K562 (cell line): Measurements from ENCODE around the gene CHERP. TPM values are rescaled to one million over a fixed set of nuclear protein-coding genes. Genes with fewer than 3 reads are reported as not detected.

ENCODE experiments used
- ATAC-seq: fragments of 200-7000 bp; cut with Tn5 transposase; 3 replicates; pipeline ENCODE4 v1.9.1; 2020; ENCODE audit warnings: moderate library complexity
- BruUV-seq: library from RNA; stranded (reverse); fragments of 400-500 nt; replicated peaks from 2 replicates; lab custom pipeline; 2021; lab: Mats Ljungman, UMichigan
- CTCF ChIA-PET: fragments of 300-600 bp; formaldehyde crosslinking; extraction: SDS; loops from one replicate; lab custom pipeline; 2021; ENCODE audit warnings: low intra/inter-chr PET ratio; lab: Yijun Ruan, JAX
- POLR2A ChIA-PET: fragments of 300-600, 350-650 bp; sonication (Branson Sonifier 250); formaldehyde crosslinking; extraction: SDS; loops from one replicate; lab custom pipeline; 2021; ENCODE audit warnings: antibody characterized with exemption, inconsistent platforms; lab: Yijun Ruan, JAX
- DNase-seq, 4 experiments: peaks; one replicate each; pipeline versions ENCODE4 v3.0.0 to v3.0.0-alpha.2; 2011 to 2018; ENCODE audit warnings: low spot score in 3 of 4, mixed read lengths in 3 of 4; ENCODE audit errors: extremely low read depth in 1 of 4
- FAIRE-seq: peaks from 2 replicates; lab custom pipeline; 2011; peaks lifted over from hg19 to GRCh38; lab: Jason Lieb, UNC
- H2AFZ ChIP-seq: 2 replicates; pipeline ENCODE4 v1.6.0; 2011; ENCODE audit warnings: low read depth, low read length, control low read depth, inconsistent platforms
- H3K27ac ChIP-seq: fragments of 200-600 bp; 3 replicates; pipeline ENCODE4 v1.8.0; 2011; ENCODE audit warnings: low read depth, mild to moderate bottlenecking, control low read depth, inconsistent platforms, low read length, moderate library complexity, mixed read lengths; ENCODE audit errors: extremely low read depth
- H3K27me3 ChIP-seq, 2 experiments: fragments of 300-600 bp in 1 of 2; 2 replicates in 1 of 2; 3 replicates in 1 of 2; pipeline versions ENCODE4 v1.6.0 to v1.8.0; 2011; ENCODE audit warnings: inconsistent platforms in 2 of 2, low read length in 2 of 2, mild to moderate bottlenecking in 1 of 2, mixed read lengths in 1 of 2, moderate library complexity in 1 of 2; ENCODE audit not compliant: control insufficient read depth in 2 of 2, insufficient read depth in 2 of 2
- H3K36me3 ChIP-seq: fragments of 300-600 bp; 3 replicates; pipeline ENCODE4 v1.8.0; 2011; ENCODE audit warnings: mild to moderate bottlenecking, low read length, inconsistent platforms; ENCODE audit not compliant: control insufficient read depth, insufficient read depth
- H3K4me1 ChIP-seq, 2 experiments: fragments of 200-600 bp in 1 of 2; replicated peaks in 1 of 2; 2 replicates in 1 of 2; 3 replicates in 1 of 2; pipeline versions ENCODE4 v1.5.1 to v1.8.0; 2011; ENCODE audit warnings: inconsistent platforms in 2 of 2, low read length in 2 of 2, mild to moderate bottlenecking in 1 of 2, mixed read lengths in 1 of 2, moderate library complexity in 1 of 2; ENCODE audit not compliant: control insufficient read depth in 2 of 2, insufficient read depth in 2 of 2
- H3K4me2 ChIP-seq: 2 replicates; pipeline ENCODE4 v1.6.1; 2011; ENCODE audit warnings: low read length, control low read depth, inconsistent platforms, mixed read lengths; ENCODE audit not compliant: insufficient read depth
- H3K4me3 ChIP-seq: fragments of 200-600 bp; sonication (generic), shearing (Covaris generic); 2 replicates; pipeline ENCODE4 v1.5.1; 2016; ENCODE audit warnings: control low read depth, inconsistent platforms
- H3K79me2 ChIP-seq: fragments of 200-600 bp; 3 replicates; pipeline ENCODE4 v1.8.0; 2011; ENCODE audit warnings: low read length, inconsistent platforms; ENCODE audit not compliant: control insufficient read depth, insufficient read depth
- H3K9ac ChIP-seq, 2 experiments: 2 replicates each; pipeline versions ENCODE4 v1.6.0 to v1.6.1; 2011; ENCODE audit warnings: low read depth in 2 of 2, low read length in 2 of 2, control low read depth in 1 of 2, inconsistent platforms in 1 of 2, mild to moderate bottlenecking in 1 of 2, mixed read lengths in 1 of 2; ENCODE audit not compliant: insufficient read depth in 1 of 2
- H3K9me1 ChIP-seq: one replicate; pipeline ENCODE4 v1.6.0; 2011; ENCODE audit warnings: inconsistent platforms, mild to moderate bottlenecking, low read length, moderate library complexity; ENCODE audit not compliant: control insufficient read depth, insufficient read depth
- H3K9me3 ChIP-seq: replicated peaks from 2 replicates; pipeline ENCODE4 v1.5.1; 2011; ENCODE audit warnings: low read depth, low read length, inconsistent platforms; ENCODE audit not compliant: control insufficient read depth, insufficient read depth
- H4K20me1 ChIP-seq: replicated peaks from 2 replicates; pipeline ENCODE4 v1.6.1; 2011; ENCODE audit warnings: low read length, inconsistent platforms, mixed read lengths; ENCODE audit not compliant: control insufficient read depth, insufficient read depth
- HOXB6 ChIP-seq: fragments of 250-450 bp; sonication (Bioruptor Pico); IDR thresholded peaks from 2 replicates; pipeline ENCODE4 v1.5.1; 2022; ENCODE audit warnings: mild to moderate bottlenecking, borderline replicate concordance
- NFXL1 ChIP-seq: fragments of 450-650 bp; formaldehyde crosslinking; IDR thresholded peaks from 2 replicates; pipeline ENCODE4 v1.4.0; 2021; ENCODE audit warnings: mild to moderate bottlenecking
- NR1H2 ChIP-seq: sonication (generic); formaldehyde crosslinking; IDR thresholded peaks from 2 replicates; pipeline ENCODE4 v1.4.0; 2020; ENCODE audit warnings: mild to moderate bottlenecking, missing genetic modification reagents
- OTX1 ChIP-seq: fragments of 450-650 bp; formaldehyde crosslinking; IDR thresholded peaks from 2 replicates; pipeline ENCODE4 v1.4.0; 2022; ENCODE audit warnings: mild to moderate bottlenecking
- SMARCC2 ChIP-seq: fragments of 450-650 bp; IDR thresholded peaks from 2 replicates; pipeline ENCODE4 v1.6.1; 2017; ENCODE audit warnings: antibody characterized with exemption, moderate library complexity, mild to moderate bottlenecking, low read depth
- WGBS: fragments of 100-300 bp; shearing (Covaris generic); methylation state at CpG from one replicate; pipeline ENCODE4 v1.1.6; 2016; ENCODE audit warnings: low coverage, mixed read lengths; ENCODE audit not compliant: insufficient coverage; ENCODE audit errors: missing lambda C conversion rate; 5-methylcytosine and 5-hydroxymethylcytosine counted together
- in situ Hi-C: fragments of 300-500 bp; cut with MboI; formaldehyde crosslinking; loops from 4 replicates; pipeline ENCODE4 v1.15.0; 2018; ENCODE audit warnings: inconsistent platforms, mixed read lengths
- intact Hi-C: fragments of 100-400 bp; cut with micrococcal nuclease; formaldehyde crosslinking; loops from 2 replicates; pipeline ENCODE4 v1.14.2; 2022
- polyA plus RNA-seq, 8 experiments: library from polyadenylated mRNA; depleted of rRNA in 4 of 8; stranded (reverse) in 5 of 8; unstranded in 3 of 8; fragments of >200 nt; fragmentation: Nextera tagmentation in 2 of 8; fragmentation: Illumina TruSeq in 1 of 8; extraction: Ambion mirVana in 2 of 8; extraction: Trizol in 1 of 8; gene quantifications; 2 replicates each; pipeline versions ENCODE4 v1.2.1 to v1.2.3, GENCODE V29; 2011 to 2014; ENCODE audit warnings: inconsistent platforms in 1 of 8, missing spikeins in 1 of 8
- total RNA-seq, 7 experiments: library from RNA; depleted of rRNA in 6 of 7; stranded (reverse); fragments of >200 nt in 6 of 7; fragmentation: Illumina TruSeq in 2 of 7; extraction: Trizol in 2 of 7; gene quantifications; 2 replicates each; pipeline versions ENCODE4 v1.2.1 to v1.2.3, GENCODE V29; 2011 to 2021; ENCODE audit warnings: low replicate concordance in 1 of 7
- TF ChIP-seq, protein P1 (sequence below): fragments of 450-650 bp; conservative IDR thresholded peaks from 2 replicates; pipeline ENCODE4 v1.6.1; 2016; ENCODE audit warnings: missing genetic modification characterization, low read depth, mild to moderate bottlenecking, control low read depth, missing compliant biosample characterization
- TF ChIP-seq, protein P2 (sequence below): fragments of 450-650 bp; IDR thresholded peaks from 2 replicates; pipeline ENCODE4 v1.6.1; 2016; ENCODE audit warnings: low read depth

Gene CHERP
- total and polyA plus RNA-seq, 9 of the 15 experiments (the other 6 are each of a cell fraction or from before 2014, with no cell fraction given) = 0.60 to 85.1 (median 7.8) TPM

DNA sequence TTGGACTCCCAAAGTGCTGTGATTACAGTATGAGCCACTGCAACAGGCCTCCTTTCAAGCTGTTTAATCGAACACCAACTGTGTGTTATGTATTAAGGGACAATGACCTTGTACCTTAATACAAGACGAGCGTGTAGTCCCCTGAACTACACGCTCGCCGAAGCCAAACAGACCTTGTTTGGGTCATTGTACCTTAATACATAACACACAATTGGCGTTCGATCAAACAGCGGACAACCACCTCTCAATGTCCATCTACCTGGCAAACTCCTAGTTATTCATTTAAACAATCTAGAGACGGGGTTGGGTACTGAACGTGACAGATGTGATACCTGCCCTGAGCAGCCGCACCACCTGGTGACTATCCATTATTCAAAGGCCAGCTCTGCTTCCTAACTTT, 1.3 kb downstream of the CHERP start:
- 70% methylated on average over 12 of the region's 12 CpGs for WGBS
- in situ Hi-C loops (no loop called here), intact Hi-C loops (loop anchor here (10.0 kb wide), 1 partner anchor 84 kb away; the partner anchor contains the start of gene MED26)
- ChIA-PET CTCF (no interaction called here), POLR2A (interaction anchor here (0.6 kb wide), 1 partner anchor 10 kb away, joined by 3 read pairs; no protein-coding TSS in a partner anchor)
- Histone ChIP-seq H3K79me2 (peaks cover 83% of the 10 kb centered on the region), H3K9me1 (peaks cover 6% of the 10 kb centered on the region), H3K9me3 (no peaks in the 10 kb centered on the region; the same call in 1 of the 2 replicates), H3K9ac (peak overlapping the region; percentile 90 to 97; a peak in 3 of 4 replicates), H2AFZ (no peak overlapping the region), H3K36me3 (peaks cover 54% of the 10 kb centered on the region), H3K4me3 (peak overlapping the region; percentile 91), H3K27ac (peak overlapping the region; percentile 79; the same call in 1 of the 3 replicates), H3K4me1 (peaks cover 5 to 10% of the 10 kb centered on the region in 2 experiments; a peak in 4 of 5 replicates), H4K20me1 (peaks cover 32% of the 10 kb centered on the region), H3K27me3 (no peaks in the 10 kb centered on the region; a peak in 1 of 5 replicates), H3K4me2 (peak overlapping the region; percentile 86)
- FAIRE-seq (no peak), DNase-seq (peak in 1 of 4 experiments; percentile 4), ATAC-seq (no peak)
- no peak for TF ChIP-seq SMARCC2
- TF ChIP-seq NR1H2 (CRISPR knock-in tag) = no peak
- TF ChIP-seq, protein P1, sequence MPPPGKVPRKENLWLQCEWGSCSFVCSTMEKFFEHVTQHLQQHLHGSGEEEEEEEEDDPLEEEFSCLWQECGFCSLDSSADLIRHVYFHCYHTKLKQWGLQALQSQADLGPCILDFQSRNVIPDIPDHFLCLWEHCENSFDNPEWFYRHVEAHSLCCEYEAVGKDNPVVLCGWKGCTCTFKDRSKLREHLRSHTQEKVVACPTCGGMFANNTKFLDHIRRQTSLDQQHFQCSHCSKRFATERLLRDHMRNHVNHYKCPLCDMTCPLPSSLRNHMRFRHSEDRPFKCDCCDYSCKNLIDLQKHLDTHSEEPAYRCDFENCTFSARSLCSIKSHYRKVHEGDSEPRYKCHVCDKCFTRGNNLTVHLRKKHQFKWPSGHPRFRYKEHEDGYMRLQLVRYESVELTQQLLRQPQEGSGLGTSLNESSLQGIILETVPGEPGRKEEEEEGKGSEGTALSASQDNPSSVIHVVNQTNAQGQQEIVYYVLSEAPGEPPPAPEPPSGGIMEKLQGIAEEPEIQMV (tag) = no peak
- no peak for TF ChIP-seq HOXB6
- TF ChIP-seq NFXL1 (CRISPR knock-in tag) = no peak
- TF ChIP-seq, protein P2, sequence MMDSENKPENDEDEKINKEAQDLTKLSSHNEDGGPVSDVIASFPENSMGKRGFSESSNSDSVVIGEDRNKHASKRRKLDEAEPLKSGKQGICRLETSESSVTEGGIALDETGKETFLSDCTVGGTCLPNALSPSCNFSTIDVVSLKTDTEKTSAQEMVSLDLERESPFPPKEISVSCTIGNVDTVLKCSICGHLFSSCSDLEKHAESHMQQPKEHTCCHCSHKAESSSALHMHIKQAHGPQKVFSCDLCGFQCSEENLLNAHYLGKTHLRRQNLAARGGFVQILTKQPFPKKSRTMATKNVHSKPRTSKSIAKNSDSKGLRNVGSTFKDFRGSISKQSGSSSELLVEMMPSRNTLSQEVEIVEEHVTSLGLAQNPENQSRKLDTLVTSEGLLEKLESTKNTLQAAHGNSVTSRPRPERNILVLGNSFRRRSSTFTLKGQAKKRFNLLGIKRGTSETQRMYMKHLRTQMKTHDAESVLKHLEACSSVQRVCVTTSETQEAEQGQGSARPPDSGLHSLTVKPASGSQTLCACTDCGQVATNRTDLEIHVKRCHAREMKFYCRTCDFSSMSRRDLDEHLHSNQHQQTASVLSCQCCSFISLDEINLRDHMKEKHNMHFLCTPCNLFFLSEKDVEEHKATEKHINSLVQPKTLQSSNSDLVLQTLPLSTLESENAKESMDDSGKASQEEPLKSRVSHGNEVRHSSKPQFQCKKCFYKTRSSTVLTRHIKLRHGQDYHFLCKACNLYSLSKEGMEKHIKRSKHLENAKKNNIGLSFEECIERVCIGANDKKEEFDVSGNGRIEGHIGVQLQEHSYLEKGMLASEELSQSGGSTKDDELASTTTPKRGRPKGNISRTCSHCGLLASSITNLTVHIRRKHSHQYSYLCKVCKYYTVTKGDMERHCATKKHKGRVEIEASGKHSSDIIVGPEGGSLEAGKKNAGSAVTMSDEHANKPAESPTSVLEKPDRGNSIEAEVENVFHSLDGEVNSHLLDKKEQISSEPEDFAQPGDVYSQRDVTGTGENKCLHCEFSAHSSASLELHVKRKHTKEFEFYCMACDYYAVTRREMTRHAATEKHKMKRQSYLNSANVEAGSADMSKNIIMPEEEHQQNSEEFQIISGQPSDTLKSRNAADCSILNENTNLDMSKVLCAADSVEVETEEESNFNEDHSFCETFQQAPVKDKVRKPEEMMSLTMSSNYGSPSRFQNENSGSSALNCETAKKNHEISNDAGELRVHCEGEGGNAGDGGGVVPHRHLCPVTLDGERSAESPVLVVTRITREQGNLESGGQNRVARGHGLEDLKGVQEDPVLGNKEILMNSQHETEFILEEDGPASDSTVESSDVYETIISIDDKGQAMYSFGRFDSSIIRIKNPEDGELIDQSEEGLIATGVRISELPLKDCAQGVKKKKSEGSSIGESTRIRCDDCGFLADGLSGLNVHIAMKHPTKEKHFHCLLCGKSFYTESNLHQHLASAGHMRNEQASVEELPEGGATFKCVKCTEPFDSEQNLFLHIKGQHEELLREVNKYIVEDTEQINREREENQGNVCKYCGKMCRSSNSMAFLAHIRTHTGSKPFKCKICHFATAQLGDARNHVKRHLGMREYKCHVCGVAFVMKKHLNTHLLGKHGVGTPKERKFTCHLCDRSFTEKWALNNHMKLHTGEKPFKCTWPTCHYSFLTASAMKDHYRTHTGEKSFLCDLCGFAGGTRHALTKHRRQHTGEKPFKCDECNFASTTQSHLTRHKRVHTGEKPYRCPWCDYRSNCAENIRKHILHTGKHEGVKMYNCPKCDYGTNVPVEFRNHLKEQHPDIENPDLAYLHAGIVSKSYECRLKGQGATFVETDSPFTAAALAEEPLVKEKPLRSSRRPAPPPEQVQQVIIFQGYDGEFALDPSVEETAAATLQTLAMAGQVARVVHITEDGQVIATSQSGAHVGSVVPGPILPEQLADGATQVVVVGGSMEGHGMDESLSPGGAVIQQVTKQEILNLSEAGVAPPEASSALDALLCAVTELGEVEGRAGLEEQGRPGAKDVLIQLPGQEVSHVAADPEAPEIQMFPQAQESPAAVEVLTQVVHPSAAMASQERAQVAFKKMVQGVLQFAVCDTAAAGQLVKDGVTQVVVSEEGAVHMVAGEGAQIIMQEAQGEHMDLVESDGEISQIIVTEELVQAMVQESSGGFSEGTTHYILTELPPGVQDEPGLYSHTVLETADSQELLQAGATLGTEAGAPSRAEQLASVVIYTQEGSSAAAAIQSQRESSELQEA = no peak
- no peak for TF ChIP-seq OTX1 (CRISPR knock-in tag)
- BruUV-seq = no TSS peak
